ENCODE measurements around the gene PHF13. TPM values are rescaled to one million over a fixed set of nuclear protein-coding genes. Genes with fewer than 3 reads are reported as not detected.

PHF13 gene
- polyA plus RNA-seq, 1 donor from 2014 or later: 11.0 TPM

GRCh38 chr1:6572653-6573383 is 40.7 kb upstream of the PHF13 start:
- Histone ChIP-seq H3K4me3 (ENCODE audit: low read length) (no peak overlapping the region), H3K9ac (ENCODE audit: low read length) (no peak overlapping the region), H3K9me2 (ENCODE audit: insufficient read depth, low read length) (no peaks in the 10 kb centered on the region), H3K27ac (ENCODE audit: low read length) (no peak overlapping the region), H2AFZ (ENCODE audit: low read depth, low read length) (no peak overlapping the region), H3K27me3 (ENCODE audit: insufficient read depth, low read depth, low read length) (no peaks in the 10 kb centered on the region), H3K9me3 (ENCODE audit: low read length) (no peaks in the 10 kb centered on the region), H3F3A (ENCODE audit: insufficient read depth, low read length, poor library complexity, severe bottlenecking) (no peaks in the 10 kb centered on the region), H3K4me2 (ENCODE audit: low read length) (no peak overlapping the region), H4K20me1 (ENCODE audit: insufficient read depth) (no peaks in the 10 kb centered on the region), H3K36me3 (ENCODE audit: insufficient read depth, low read length) (no peaks in the 10 kb centered on the region), H3K79me2 (replicated peaks; ENCODE audit: insufficient read depth, low read length) (no peaks in the 10 kb centered on the region)
- TF ChIP-seq CTCF (IDR thresholded peaks at IDR 0.05; ENCODE audit: poor library complexity, severe bottlenecking) (no peak), EZH2 (IDR thresholded peaks at IDR 0.05; ENCODE audit: borderline replicate concordance, insufficient read depth, low read length, poor library complexity, severe bottlenecking) (no peak), SMC3 (conservative IDR thresholded peaks at IDR 0.05; ENCODE audit: poor library complexity) (no peak), MXI1 (conservative IDR thresholded peaks at IDR 0.05; ENCODE audit: poor library complexity, severe bottlenecking) (no peak), RAD21 (conservative IDR thresholded peaks at IDR 0.05) (no peak), TAF1 (IDR thresholded peaks at IDR 0.05; ENCODE audit: low read depth) (no peak), REST (IDR thresholded peaks at IDR 0.05; ENCODE audit: borderline replicate concordance) (no peak), POLR2AphosphoS5 (IDR thresholded peaks at IDR 0.05) (no peak), EP300 (conservative IDR thresholded peaks at IDR 0.05; ENCODE audit: poor library complexity, severe bottlenecking) (no peak)

- Histone ChIP-seq H3K79me2 (replicated peaks; ENCODE audit: insufficient read depth, low read length) (no peaks in the 10 kb centered on the region), H3K9me2 (ENCODE audit: insufficient read depth, low read length) (no peaks in the 10 kb centered on the region), H3K36me3 (ENCODE audit: insufficient read depth, low read length) (no peaks in the 10 kb centered on the region), H4K20me1 (ENCODE audit: insufficient read depth) (no peaks in the 10 kb centered on the region), H3K27me3 (ENCODE audit: insufficient read depth, low read depth, low read length) (no peaks in the 10 kb centered on the region), H3K27ac (ENCODE audit: low read length) (no peak overlapping the region), H3K9ac (ENCODE audit: low read length) (no peak overlapping the region), H3K9me3 (ENCODE audit: low read length) (no peaks in the 10 kb centered on the region), H3F3A (ENCODE audit: insufficient read depth, low read length, poor library complexity, severe bottlenecking) (no peaks in the 10 kb centered on the region), H3K4me2 (ENCODE audit: low read length) (no peak overlapping the region), H3K4me3 (ENCODE audit: low read length) (no peak overlapping the region), H2AFZ (ENCODE audit: low read depth, low read length) (no peak overlapping the region)
- TF ChIP-seq TAF1 (IDR thresholded peaks at IDR 0.05; ENCODE audit: low read depth) (no peak), SMC3 (conservative IDR thresholded peaks at IDR 0.05; ENCODE audit: poor library complexity) (no peak), POLR2AphosphoS5 (IDR thresholded peaks at IDR 0.05) (no peak), RAD21 (conservative IDR thresholded peaks at IDR 0.05) (no peak), EP300 (conservative IDR thresholded peaks at IDR 0.05; ENCODE audit: poor library complexity, severe bottlenecking) (no peak), CTCF (IDR thresholded peaks at IDR 0.05; ENCODE audit: poor library complexity, severe bottlenecking) (no peak), REST (IDR thresholded peaks at IDR 0.05; ENCODE audit: borderline replicate concordance) (no peak)
Observed at GRCh38 chr1:6574025-6574620, 39.4 kb upstream of the PHF13 start.
